ENCODE data around the gene SLC50A1.

The SLC50A1 gene

DNA sequence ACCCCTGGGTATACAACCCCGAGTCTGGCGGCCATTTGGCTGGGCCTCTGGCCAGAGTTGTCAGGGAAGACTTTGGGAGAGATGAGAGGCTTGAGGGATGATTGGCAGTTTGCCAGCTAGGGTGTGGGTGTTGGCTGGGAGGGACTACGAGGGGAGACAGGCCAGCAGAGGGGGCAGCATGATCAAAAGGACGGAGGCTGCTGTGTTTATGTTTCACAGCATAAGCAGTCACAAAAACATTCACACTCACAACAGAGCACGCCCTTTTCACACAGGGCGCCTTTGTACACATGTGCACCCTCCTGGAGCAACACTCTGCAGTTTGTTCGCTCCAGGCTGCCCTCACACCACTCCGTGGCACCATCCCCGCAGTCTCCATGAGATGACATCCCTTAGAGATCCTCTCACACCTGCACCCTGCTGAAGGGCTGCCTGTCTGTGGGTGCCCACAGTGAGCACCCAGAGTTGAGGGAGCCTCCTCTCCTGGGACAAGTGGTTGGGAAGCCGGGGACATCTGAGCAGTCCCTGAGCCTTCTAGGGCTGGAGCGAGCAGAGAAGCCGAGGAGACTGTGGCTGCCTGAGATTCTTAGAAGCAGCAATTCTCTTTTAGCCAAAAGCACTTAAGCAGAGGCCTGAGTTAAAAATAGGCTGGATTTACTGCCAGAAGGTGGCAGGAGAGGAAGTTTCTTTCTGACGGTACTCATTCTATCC, 41.6 kb upstream of the SLC50A1 start:
- TF ChIP-seq, protein P1, sequence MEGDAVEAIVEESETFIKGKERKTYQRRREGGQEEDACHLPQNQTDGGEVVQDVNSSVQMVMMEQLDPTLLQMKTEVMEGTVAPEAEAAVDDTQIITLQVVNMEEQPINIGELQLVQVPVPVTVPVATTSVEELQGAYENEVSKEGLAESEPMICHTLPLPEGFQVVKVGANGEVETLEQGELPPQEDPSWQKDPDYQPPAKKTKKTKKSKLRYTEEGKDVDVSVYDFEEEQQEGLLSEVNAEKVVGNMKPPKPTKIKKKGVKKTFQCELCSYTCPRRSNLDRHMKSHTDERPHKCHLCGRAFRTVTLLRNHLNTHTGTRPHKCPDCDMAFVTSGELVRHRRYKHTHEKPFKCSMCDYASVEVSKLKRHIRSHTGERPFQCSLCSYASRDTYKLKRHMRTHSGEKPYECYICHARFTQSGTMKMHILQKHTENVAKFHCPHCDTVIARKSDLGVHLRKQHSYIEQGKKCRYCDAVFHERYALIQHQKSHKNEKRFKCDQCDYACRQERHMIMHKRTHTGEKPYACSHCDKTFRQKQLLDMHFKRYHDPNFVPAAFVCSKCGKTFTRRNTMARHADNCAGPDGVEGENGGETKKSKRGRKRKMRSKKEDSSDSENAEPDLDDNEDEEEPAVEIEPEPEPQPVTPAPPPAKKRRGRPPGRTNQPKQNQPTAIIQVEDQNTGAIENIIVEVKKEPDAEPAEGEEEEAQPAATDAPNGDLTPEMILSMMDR (IDR thresholded peaks at IDR 0.05; ENCODE audit: insufficient read depth, low read depth, low read length, missing control alignments): peak; percentile 64
- peak; percentile 68 for DNase-seq (ENCODE audit: low read depth)
- no peak overlapping the region for H3K4me3 ChIP-seq (ENCODE audit: low read length)

DNA sequence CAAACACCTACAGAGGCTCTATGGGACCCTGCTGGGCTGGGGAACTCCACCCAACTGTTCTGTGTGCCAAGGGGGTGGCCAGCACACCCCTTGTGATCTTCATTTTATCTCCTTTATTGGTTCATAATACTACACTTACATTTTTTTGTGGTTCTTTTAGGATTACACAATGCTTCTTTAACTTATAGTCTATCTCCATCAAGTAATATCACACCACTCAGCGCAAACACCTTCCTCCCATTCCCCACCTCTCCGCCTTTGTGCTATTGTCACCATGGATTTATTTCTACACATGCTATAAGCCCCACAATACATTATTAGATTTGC, 41.1 kb upstream of the SLC50A1 start:
- H3K4me3 ChIP-seq (ENCODE audit: low read length): no peak overlapping the region
- DNase-seq (ENCODE audit: low read depth): no peak
- TF ChIP-seq, protein P1 (IDR thresholded peaks at IDR 0.05; ENCODE audit: insufficient read depth, low read depth, low read length, missing control alignments): no peak

DNA sequence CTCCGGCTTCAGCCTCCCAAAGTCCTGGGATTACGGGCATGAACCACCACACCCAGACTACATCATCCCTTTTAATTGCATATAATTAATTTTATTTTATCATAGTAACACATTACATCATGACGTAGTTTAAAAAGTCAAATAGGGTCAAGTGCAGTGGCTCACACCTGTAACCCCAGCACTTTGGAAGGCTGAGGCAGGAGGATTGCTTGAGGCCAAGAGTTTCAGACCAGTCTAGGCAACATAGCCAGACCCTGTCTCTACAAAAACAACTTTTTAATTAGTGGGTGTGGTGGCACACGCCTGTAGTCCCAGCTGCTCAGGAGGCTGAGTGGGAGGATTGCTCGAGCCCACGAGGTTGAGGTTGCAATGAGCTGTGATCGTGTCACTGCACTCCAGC, 36.3 kb upstream of the SLC50A1 start:
- TF ChIP-seq, protein P1 (IDR thresholded peaks at IDR 0.05; ENCODE audit: insufficient read depth, low read depth, low read length, missing control alignments): no peak
- no peak for DNase-seq (ENCODE audit: low read depth)
- no peak overlapping the region for H3K4me3 ChIP-seq (ENCODE audit: low read length)

DNA sequence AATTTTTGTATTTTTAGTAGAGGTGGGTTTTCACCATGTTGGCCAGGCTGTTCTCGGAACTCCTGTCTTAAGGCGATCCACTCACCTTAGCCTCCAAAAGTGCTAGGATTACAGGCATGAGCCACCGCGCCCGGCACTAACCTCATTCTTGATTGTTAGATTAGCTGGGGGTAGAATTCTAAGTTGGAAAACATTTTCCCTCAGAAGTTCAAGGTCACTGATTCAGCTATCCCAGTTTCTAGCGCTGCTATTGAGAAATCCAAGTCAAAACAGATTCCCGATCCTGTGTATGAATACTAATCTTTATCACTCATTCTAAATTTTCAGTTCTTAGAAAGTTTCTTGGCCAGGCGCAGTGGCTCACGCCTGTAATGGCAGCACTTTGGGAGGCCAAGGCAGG, 32.3 kb upstream of the SLC50A1 start:
- DNase-seq (ENCODE audit: low read depth): no peak
- TF ChIP-seq, protein P1 (IDR thresholded peaks at IDR 0.05; ENCODE audit: insufficient read depth, low read depth, low read length, missing control alignments): no peak
- H3K4me3 ChIP-seq (ENCODE audit: low read length): no peak overlapping the region

DNA sequence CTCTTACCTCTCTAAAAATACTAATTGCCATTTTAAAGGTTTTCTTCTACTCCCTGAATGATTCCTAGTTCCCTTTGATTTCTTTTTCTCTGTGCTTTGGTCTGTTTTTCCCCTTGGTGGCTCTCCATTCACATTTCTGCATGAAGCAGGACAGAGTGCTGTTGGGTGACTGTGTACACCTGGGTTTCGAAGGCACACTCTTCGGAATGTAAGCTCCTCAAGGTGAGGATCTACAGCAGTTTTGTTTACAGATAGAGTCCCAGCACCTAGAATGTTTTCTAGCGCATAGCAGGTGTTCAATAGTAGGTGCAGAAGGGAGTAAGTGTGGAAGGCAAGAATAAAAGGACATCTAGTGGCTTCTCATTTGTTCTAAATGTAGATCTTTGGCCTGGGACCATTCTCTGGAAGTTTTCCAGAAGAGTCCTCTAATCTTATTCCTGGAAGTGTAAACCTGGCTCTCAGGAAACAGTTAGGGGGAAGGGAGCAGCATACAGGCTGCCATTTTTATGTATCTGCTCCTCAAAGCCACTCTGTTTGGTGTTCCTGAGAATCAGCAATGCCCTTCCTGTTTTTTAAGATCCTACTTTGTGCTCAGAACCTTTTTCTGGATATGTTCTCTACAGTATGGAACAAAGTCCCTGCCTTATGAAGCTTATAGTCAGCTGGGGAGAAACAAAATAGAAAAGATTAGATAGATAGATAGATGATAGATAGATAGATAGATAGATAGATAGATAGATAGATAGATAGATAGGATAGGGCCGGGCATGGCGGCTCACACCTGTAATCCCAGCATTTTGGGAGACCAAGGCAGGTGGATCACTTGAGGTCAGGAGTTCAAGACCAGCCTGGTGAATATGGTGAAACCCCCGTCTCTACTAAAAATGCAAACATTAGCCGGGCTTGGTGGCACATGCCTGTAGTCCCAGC, 30.8 kb upstream of the SLC50A1 start:
- no peak overlapping the region for H3K4me3 ChIP-seq (ENCODE audit: low read length)
- TF ChIP-seq, protein P1 (IDR thresholded peaks at IDR 0.05; ENCODE audit: insufficient read depth, low read depth, low read length, missing control alignments): no peak
- no peak for DNase-seq (ENCODE audit: low read depth)

DNA sequence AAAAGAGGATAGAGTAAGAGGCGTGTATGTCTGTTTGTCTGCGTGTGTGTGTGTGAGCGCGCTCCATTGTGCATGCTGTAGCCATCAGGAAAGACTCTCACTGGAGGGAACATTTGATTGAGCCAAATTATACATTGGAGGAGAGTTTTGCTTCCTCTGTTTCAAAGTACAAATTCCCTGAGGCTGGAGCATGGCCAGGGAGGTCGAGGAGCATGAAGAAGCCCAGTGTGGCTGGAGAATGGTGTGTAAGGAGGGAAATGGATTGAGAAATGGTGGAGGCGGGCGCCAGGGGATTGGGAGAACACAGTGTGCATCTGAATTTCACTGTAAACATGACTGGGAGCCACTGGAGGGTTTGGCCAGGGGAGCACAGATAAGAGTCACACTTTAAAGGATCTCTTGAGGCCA, 30.0 kb upstream of the SLC50A1 start:
- DNase-seq (ENCODE audit: low read depth): no peak
- no peak overlapping the region for H3K4me3 ChIP-seq (ENCODE audit: low read length)
- TF ChIP-seq, protein P1 (IDR thresholded peaks at IDR 0.05; ENCODE audit: insufficient read depth, low read depth, low read length, missing control alignments): no peak

Measured in epithelial cell of esophagus (primary cell).